ENCODE data around the gene HMX2.

HMX2 gene

GRCh38 chr10:123191886-123192285 is 44.0 kb downstream of the HMX2 start:
- no peak for DNase-seq (ENCODE audit: low read depth, low spot score)

GRCh38 chr10:123194056-123194455 is 46.1 kb downstream of the HMX2 start:
- DNase-seq (ENCODE audit: low read depth, low spot score) = no peak

Data from smooth muscle cell of the brain vasculature (primary cell).